Measurements from ENCODE around the gene PUM1.
"Not testable (repeated sequence)": the region's sequence is repeated elsewhere in the genome, so short reads cannot be mapped to it uniquely, and the experiment has no call there.

Gene PUM1, protein sequence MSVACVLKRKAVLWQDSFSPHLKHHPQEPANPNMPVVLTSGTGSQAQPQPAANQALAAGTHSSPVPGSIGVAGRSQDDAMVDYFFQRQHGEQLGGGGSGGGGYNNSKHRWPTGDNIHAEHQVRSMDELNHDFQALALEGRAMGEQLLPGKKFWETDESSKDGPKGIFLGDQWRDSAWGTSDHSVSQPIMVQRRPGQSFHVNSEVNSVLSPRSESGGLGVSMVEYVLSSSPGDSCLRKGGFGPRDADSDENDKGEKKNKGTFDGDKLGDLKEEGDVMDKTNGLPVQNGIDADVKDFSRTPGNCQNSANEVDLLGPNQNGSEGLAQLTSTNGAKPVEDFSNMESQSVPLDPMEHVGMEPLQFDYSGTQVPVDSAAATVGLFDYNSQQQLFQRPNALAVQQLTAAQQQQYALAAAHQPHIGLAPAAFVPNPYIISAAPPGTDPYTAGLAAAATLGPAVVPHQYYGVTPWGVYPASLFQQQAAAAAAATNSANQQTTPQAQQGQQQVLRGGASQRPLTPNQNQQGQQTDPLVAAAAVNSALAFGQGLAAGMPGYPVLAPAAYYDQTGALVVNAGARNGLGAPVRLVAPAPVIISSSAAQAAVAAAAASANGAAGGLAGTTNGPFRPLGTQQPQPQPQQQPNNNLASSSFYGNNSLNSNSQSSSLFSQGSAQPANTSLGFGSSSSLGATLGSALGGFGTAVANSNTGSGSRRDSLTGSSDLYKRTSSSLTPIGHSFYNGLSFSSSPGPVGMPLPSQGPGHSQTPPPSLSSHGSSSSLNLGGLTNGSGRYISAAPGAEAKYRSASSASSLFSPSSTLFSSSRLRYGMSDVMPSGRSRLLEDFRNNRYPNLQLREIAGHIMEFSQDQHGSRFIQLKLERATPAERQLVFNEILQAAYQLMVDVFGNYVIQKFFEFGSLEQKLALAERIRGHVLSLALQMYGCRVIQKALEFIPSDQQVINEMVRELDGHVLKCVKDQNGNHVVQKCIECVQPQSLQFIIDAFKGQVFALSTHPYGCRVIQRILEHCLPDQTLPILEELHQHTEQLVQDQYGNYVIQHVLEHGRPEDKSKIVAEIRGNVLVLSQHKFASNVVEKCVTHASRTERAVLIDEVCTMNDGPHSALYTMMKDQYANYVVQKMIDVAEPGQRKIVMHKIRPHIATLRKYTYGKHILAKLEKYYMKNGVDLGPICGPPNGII

DNA sequence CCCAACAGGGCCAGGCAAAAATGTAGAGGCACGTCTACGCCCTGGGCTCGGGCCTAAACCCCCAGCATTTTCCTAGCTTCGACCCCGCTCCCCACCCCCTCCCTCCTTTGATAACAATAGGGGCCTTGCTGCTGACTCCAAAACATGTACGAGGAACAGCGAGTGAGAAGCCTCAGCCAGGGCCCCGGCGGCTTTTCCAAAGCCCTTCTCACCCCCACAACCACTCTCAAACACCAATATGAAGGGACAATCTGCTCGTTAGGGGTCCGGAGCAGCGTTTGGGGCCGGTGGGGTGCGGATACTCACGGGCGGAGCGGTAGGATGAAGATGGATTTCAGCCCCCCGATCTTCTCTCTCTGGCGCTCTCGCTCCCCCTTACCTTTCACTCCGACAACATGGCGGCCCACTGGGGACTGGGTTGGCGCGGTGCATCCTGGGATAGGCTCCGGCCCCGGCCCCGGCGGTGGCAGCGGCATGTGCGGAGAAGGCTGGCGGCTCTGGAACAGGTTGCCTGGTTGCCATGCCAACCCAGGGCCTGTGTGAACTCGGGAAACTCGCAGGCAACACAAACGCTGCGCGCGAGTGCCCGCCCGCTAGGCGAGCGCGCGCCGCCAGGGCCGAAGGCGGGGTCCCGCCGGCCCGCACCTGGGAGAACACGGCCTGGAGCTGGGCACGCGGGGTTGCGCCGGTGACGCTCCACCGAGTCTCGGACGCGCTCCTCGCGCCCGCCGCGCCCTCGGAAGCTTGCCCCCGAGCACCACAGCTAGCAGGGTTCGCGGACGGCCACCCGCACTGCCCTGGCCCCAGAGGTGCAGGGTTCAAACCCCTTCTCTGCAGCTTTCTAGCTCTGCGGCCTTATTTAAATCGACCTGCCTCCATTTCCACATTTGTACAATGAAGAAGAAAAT lies at the start of gene PUM1:
PUM1 (minus strand) TSS at position 408 of the 908 bp plus-strand sequence. CDS start 6,151 bp downstream, outside the sequence.
- DNase-seq (ENCODE audit: low read depth in 3 of 3) = peak; percentile 96 to 99 (median 98)

DNA sequence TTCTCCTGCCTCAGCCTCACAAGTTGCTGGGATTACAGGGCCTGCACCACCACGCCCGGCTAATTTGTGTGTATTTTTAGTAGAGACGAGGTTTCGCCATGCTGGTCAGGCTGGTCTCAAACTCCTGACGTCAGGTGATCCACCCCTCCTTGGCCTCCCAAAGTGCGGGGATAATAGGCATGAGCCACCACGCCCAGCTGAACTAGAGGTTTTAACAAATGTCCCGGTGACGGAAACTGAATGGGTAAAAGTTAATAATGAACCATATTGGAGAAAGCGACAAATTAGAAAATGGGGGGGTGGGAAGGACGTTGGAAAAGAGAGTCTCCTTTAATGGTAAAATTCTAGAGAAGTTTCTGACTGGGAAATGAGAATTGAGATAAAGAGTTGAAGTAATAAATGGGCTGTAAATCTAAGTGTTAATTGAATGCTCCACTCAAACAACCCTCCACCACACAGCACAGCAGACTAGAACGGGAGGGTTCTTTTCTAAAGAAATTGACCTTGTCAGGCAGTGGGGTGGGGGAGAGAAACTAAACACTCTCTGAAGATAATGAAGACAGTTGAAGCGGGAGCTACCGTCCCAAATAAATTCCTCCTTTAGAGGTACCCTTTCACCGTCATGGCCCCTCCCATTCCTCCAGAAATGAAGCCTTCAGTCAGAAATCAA lies 46.9 kb upstream of the PUM1 start:
- no peak for DNase-seq (ENCODE audit: low read depth in 3 of 3)

DNA sequence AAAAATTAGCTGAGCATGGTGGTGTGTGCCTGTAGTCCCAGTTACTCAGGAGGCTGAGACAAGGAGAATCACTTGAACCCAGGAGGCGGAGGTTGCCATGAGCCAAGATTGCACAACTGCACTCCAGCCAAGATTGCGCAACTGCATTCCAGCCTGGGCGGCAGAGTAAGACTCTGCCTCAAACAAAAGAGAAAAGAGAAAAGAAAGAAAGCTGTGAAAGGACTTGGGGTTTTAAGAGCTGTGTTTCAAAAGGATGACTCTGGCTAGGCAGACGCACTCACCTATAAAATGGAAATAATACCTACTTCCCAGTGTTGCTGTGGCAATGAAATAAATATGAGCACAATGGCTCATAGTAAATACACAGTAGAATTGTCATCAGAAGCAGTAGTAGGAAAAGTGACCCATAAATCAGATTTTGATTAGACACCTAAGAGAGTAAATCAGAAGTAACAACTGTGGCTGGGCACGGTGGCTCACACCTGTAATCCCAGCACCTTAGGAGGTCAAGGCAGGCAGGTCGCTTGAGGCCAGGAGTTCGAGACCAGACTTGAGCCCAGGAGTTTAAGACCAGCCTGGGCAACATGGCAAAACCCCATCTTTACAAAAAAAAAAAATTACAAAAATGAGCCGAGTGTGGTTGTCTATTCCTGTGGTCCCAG lies 45.9 kb upstream of the PUM1 start:
- DNase-seq (ENCODE audit: low read depth in 3 of 3) = no peak

DNA sequence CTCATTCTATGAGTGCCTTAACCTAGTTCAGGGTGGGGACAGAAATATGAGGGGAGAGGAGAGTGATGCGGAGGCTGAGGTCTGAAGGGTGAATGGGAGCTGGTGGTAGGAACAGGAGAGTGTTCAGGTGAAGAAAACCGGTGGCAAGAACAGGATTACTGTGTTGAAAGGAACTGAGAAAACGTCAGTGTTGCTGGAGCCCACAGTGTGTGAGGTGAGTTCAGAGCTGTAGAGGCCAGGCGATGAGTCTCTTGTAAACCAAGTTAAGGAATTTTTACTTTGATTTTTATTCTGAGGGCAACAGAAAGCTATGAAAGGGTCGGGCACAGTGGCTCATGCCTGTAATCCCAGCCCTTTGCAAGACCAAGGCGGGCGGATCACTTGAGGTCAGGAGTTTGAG lies 45.3 kb upstream of the PUM1 start:
- no peak for DNase-seq (ENCODE audit: low read depth in 3 of 3)

DNA sequence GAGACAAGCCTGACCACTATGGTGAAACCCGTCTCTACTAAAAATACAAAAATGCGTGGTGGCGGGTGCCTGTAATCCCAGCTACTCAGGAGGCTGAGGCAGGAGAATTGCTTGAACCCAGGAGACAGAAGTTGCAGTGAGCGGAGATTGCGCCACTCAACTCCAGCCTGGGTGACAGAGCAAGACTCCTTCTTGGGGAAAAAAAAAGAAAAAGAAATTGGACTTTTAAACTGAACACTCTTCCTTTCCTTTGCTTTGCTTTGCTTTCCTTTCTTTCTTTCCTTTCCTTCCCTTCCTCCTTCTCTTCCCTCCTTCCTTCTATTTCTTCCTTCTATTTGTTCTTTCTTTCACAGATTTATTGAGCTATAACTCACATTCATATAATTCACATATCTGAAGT lies 43.3 kb upstream of the PUM1 start:
- no peak for DNase-seq (ENCODE audit: low read depth in 3 of 3)

DNA sequence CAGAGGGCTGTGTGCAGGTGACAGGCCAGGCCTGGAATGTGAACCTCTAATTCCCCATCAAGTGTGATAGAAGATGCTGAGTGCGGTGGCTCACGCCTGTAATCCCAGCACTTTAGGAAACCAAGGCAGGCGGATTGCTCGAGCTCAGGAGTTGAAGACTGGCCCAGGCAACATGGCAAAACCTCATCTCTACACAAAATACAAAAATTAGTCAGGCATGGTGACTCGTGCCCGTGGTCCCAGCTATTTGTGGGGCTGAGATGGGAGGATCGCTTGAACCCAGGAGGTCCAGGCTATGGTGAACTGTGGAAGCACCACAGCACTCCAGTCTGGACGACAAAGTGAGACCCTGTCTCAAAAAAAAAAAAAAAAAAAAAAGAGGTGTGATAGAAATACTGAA lies 40.1 kb upstream of the PUM1 start:
- no peak for DNase-seq (ENCODE audit: low read depth in 3 of 3)

DNA sequence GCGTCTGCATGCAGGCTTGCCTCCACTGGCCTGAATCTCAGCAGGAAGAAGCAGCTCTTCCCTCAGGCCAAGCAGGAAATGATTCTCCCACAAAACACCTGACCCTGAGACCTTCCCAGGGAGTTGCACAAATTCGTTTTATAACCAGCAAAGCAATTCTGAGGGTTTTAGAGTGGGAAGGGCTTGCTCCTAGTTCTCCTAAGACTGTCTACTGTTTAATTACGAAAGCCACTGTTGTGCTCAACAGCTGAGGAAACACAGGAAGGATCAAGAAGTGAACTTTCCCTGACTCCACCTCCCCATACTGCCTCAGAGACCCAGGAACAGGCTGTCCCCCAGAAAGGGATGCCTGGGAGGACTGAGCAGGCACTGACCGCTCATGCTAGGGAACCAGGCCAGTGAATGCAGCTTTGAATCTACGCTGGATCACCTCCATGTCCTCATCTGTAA lies 37.0 kb upstream of the PUM1 start:
- DNase-seq (ENCODE audit: low read depth in 3 of 3) = no peak

DNA sequence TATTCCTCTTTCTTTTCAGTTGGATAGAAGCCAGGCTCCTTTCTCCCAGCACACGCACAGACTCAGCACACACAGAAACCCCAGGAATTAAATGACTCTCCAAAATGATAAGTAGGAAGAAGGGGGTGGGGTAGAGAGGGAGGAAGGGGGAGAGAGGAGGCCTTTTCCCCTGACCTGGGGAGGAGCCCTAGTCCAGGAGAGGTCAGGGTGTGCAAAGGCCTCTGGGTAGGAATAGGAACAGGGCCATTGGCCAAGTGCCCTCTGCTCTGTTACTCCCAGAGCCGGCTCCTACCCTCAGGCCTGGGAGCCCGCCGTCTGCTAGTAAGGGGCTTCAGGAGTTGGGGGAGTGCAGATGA lies 35.6 kb upstream of the PUM1 start:
- DNase-seq (ENCODE audit: low read depth in 3 of 3) = no peak

DNA sequence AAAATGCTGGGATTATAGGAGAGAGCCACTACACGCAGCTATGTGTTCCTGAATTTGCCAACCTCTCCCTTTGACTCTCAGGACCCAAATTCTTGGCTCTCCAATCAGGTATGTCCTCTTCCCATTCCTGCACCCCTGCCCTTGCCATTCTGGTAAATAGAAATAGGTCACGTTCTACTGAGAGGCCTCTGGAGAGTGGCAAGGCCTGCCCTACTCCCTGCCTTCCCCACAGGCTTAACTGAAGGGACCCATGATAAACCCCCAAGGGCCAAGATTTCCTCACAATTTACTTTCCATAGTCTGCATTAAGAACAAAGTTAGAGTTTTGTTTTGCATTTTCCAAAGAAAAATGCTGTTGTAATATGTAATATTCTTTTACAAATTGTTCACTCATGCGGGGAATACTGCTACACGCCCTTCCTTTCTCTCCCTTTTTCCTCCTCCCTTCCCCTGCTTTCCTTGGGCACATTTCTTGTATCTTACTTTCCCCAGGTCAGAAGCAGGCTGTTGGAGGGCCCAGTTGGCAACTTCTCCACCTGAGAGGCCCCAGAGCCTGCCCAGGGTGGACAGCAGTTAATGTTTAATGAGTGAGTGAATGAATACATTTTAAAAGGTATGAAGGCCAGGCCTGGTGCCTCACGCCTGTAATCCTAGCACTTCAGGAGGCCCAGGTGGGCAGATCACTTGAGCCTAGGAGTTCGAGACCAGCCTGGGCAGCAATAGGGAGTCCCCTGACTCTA lies 33.9 kb upstream of the PUM1 start:
- DNase-seq (ENCODE audit: low read depth in 3 of 3) = no peak

DNA sequence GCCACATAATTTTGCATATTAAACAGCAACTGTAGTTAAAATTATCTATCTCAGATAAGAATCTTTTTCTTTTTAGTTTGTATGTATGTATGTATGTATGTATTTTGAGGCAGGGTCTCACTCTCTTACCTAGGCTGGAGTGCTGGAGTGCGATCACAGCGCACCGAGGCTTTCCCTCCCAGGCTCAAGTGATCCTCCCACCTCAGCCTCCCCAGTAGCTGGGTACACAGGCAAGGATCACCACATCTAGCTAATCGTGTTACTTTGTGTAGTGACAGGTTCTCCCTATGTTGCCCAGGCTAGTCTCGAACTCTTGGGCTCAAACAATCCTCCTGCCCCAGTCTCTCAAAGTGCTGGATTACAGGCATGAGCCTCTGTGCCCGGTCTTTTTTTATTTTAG lies 30.5 kb upstream of the PUM1 start:
- DNase-seq (ENCODE audit: low read depth in 3 of 3) = no peak

DNA sequence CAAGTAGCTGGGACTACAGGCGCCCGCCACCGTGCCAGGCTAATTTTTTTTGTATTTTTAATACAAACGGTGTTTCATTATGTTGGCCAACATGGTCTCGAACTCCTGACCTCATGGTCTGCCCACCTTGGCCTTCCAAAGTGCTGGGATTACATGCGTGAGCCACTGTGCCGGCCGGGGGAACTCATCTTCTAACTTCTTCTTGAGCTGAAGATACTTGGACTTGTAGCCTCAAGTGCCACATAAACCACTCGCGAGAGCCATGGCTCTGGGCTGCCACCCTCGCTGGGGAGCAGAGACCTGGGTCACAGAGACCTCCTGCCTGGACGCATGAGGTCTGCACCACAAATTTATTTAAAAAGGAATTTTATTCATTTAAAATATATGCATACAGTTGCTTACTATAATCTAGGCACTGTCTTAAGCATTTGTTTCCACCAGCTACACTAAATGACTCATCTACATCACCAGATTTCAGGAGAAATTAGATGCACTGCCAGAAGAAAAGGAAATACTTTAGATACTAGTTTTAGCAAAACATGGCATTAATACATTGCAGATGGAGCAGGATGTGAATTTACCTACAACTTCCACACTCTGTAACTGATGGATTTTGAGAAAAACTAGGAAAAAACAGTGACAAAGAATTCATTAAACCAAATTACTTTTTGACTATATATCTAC lies 29.9 kb upstream of the PUM1 start:
- DNase-seq (ENCODE audit: low read depth in 3 of 3) = no peak

DNA sequence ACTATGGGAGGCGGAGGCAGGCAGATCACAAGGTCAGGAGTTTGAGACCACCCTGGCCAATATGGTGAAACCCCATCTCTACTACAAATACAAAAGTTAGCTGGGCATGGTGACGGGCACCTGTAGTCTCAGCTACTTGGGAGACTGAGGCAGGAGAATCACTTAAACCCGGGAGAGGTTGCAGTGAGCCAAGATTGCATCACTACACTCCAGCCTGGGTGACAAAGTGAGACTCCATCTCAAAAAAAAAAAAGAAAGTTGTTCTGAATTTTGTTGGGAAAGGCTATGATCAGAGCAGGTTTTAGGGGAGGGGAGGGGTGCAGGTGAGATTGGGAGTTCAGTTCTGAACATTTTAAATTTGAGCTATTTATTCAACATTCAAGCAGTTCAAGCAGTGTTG lies 22.6 kb upstream of the PUM1 start:
- not testable (repeated sequence) for DNase-seq (ENCODE audit: low read depth in 3 of 3)

DNA sequence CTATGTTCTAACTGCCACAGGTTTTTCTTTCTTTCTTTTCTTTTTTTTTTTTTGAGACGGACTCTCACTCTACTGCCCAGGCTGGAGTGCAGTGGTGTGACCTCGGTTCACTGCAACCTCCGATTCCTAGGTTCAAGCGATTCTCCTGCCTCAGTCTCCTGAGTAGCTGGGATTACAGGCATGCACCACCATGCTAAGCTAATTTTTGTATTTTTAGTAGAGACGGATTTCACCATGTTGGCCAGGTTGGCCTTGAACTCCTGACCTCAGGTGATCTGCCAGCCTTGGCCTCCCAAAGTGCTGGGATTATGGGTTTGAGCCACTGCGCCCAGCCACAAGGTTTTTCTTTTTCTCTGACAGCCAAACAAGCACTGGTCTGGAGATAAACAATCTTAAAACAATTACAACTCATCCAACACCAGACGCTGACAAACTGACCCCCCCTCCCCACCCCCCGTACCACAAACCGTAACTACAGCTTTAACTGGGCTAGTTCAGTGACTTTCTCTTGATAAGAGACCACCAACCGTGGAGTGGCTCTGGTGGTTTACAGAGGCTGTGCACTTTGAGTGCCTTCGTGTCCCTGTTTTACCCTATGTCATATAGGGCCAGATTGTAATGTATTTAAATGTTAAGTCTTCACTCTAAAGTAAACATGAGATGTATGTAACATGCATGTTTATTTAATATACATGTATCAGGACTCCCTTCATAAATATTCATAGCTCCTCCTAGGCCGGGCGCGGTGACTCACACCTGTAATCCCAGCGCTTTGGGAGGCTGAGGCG lies 19.5 kb upstream of the PUM1 start:
- no peak for DNase-seq (ENCODE audit: low read depth in 3 of 3)

DNA sequence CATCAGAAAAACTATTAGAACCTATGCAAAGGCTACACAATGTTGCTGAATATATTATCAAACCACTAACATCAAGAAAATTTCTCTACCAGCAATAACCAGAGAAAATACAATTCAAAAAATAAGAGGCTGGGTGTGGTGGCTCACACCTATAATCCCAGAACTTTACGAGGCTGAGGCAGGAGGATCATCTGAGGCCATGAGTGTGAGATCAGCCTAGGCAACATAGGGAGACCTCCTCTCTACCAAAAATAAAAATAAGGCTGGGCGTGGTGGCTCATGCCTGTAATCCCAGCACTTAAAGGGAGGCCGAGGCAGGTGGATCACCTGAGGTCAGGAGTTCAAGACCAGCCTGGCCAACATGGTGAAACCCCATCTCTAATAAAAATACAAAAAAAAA lies 16.9 kb upstream of the PUM1 start:
- DNase-seq (ENCODE audit: low read depth in 3 of 3) = no peak

DNA sequence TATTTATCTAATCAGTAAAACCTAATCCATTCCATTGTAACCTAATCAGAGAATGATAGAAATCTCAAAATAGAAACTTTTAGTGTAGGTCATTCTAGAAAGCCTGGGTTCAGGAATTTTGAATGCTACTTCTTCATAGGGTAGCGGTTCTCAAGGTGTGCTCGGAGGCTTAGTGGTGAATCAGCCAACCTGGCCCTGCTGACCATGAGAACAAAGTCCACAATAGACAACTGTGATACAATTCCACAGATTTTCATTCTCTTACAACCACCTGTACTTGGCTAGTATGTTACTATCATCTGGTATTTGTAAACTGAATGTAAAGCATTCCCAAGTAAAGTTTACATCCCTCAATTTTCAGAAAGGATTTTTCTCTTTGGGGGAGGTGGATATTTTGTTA lies 7.5 kb upstream of the PUM1 start:
- no peak for DNase-seq (ENCODE audit: low read depth in 3 of 3)

DNA sequence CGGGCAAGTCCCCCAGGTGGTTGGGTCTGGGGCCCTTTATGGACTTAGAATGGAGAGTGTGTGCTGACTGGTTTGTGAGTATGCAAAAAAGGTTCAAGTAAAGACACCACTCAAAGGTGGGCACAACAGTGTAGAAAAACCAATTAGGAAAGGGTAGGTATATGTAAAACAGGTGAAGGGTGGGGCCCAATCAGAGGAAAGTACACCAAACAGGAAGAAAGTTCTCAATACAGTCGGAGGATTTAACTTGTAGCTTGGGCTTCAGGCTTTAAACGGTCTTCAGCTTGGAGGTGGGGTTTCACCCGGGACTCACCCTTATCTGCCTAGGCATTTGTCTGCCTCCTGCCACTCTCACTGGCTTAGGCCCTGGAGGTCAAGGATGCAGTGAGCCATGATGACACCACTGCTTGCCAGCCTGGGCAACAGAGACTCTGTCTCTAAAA lies 6.8 kb upstream of the PUM1 start:
- no peak for DNase-seq (ENCODE audit: low read depth in 3 of 3)

DNA sequence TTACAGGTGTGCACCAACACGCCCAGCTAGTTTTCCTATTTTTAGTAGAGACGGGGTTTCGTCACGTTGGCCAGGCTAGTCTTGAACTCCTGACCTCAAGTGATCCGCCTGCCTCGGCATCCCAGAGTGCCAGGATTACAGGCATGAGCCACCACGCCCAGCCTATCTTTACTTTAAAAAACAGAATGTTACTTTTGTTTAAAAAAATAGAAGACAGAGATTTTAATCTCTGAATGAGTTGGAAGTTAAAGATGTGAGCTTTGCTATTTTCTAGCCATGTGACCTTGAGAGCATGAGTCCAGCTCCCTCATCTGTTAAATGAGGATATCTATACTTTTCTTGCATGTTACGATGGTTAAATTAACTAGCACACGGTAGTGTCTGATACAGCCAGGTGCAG lies 3.9 kb upstream of the PUM1 start:
- no peak for DNase-seq (ENCODE audit: low read depth in 3 of 3)

DNA sequence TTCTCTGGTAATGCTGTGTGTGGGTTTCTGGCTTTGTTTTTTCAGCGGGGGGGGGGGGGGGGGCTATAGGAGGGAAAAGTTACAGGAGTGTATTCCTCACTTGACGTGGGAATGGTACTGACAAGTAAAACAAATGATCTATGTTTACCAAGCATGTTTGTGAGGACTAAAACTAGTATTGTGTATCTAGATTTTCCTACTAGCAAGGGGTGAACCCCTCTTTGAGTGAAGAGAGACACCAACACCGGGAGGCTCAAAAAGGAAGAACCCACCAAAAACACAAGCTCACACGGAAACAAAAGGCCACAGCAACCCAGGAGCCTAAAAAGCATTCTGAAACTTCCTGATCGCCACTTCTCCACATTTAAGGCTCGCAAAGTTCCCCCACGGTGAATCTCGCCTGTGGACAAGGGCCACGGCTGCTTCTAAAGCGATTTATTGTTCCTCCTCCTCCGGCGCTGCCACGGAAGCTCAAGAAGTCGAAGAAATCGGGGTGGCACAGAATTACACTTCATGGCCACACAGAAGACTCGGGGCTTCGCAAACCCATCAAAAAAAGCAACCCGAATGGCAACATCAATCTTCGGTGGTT lies 703 bp downstream of the PUM1 start:
- DNase-seq (ENCODE audit: low read depth in 3 of 3) = peak in 2 of 3 experiments; percentile 1 to 3
